Activated CD4-positive, CD25-positive, alpha-beta regulatory T cell treated with anti-CD3 and anti-CD28 coated beads, Interleukin-2, amount 50 U/mL, for 24 hours (primary cell): ENCODE data around the gene MIS18BP1.
"Not testable (repeated sequence)": the region's sequence is repeated elsewhere in the genome, so short reads cannot be mapped to it uniquely, and the experiment has no call there.

ENCODE experiments used
- ATAC-seq, 2 donors: fragments of 150-1000 bp; cut with Tn5 transposase; one replicate each; pipeline ENCODE4 v1.10.0; 2021; ENCODE audit warnings: mild to moderate bottlenecking in 1 of 2, moderate library complexity in 1 of 2

The MIS18BP1 gene

GRCh38 chr14:45253070-45253753 is at the start of gene MIS18BP1:
Gene MIS18BP1, minus strand, starts transcription at chr14:45253202. Its CDS starts 5,916 bp downstream, at chr14:45247286.
- ATAC-seq = peak; percentile 86 to 89

GRCh38 chr14:45298423-45299117 is 45.6 kb upstream of the MIS18BP1 start:
- no peak for ATAC-seq

GRCh38 chr14:45294796-45295195 is 41.8 kb upstream of the MIS18BP1 start:
- ATAC-seq = not testable (repeated sequence)

- ATAC-seq = no peak
Measured at GRCh38 chr14:45290547-45290946, 37.5 kb upstream of the MIS18BP1 start.

GRCh38 chr14:45287610-45288009 is 34.6 kb upstream of the MIS18BP1 start:
- peak in 1 of 2 donors; percentile 24 for ATAC-seq

GRCh38 chr14:45284802-45285201 is 31.8 kb upstream of the MIS18BP1 start:
- ATAC-seq = no peak

- not testable (repeated sequence) for ATAC-seq
Measured at GRCh38 chr14:45281731-45282400, 28.9 kb upstream of the MIS18BP1 start.

- ATAC-seq = no peak
Measured at GRCh38 chr14:45271858-45272537, 19.0 kb upstream of the MIS18BP1 start.

GRCh38 chr14:45270031-45270430 is 17.0 kb upstream of the MIS18BP1 start:
- ATAC-seq = no peak

GRCh38 chr14:45267071-45267470 is 14.1 kb upstream of the MIS18BP1 start:
- ATAC-seq = no peak

GRCh38 chr14:45262637-45263036 is 9.6 kb upstream of the MIS18BP1 start:
- no peak for ATAC-seq

- ATAC-seq = no peak
Measured at GRCh38 chr14:45261209-45261608, 8.2 kb upstream of the MIS18BP1 start.

- ATAC-seq = no peak
Measured at GRCh38 chr14:45258805-45259204, 5.8 kb upstream of the MIS18BP1 start.

GRCh38 chr14:45258073-45258472 is 5.1 kb upstream of the MIS18BP1 start:
- ATAC-seq = no peak

- no peak for ATAC-seq
Measured at GRCh38 chr14:45254771-45255170, 1.8 kb upstream of the MIS18BP1 start.

GRCh38 chr14:45253754-45254310 is 830 bp upstream of the MIS18BP1 start:
- no peak for ATAC-seq

- ATAC-seq = no peak
Measured at GRCh38 chr14:45252366-45253069, 484 bp downstream of the MIS18BP1 start.

GRCh38 chr14:45251912-45252311 is 1.1 kb downstream of the MIS18BP1 start:
- no peak for ATAC-seq

- ATAC-seq = no peak
Measured at GRCh38 chr14:45249856-45250575, 3.0 kb downstream of the MIS18BP1 start.

GRCh38 chr14:45247427-45247826 is 5.6 kb downstream of the MIS18BP1 start:
- no peak for ATAC-seq

- peak; percentile 66 to 77 for ATAC-seq
Measured at GRCh38 chr14:45246691-45247090, 6.3 kb downstream of the MIS18BP1 start.
